Activated T-cell treated with anti-CD3 and anti-CD28 coated beads for 48 hours (primary cell): ENCODE data around the gene EPS8L3.

Experiments
- DNase-seq: peaks from one replicate; pipeline ENCODE4 v3.0.0-alpha.2; 2020; ENCODE audit warnings: low read depth

Gene EPS8L3

GRCh38 chr1:109739738-109740614 is 23.7 kb downstream of the EPS8L3 start:
- peak; percentile 76 for DNase-seq

- no peak for DNase-seq
These were observed 30.4 kb downstream of the EPS8L3 start for GRCh38 chr1:109733236-109733870.

- no peak for DNase-seq
These were observed 31.3 kb downstream of the EPS8L3 start for GRCh38 chr1:109732390-109732881.

GRCh38 chr1:109730666-109731065 is 33.1 kb downstream of the EPS8L3 start:
- DNase-seq: no peak

GRCh38 chr1:109728870-109729269 is 34.9 kb downstream of the EPS8L3 start:
- no peak for DNase-seq

- DNase-seq: no peak
These were observed 36.9 kb downstream of the EPS8L3 start for GRCh38 chr1:109726728-109727373.

GRCh38 chr1:109726007-109726406 is 37.7 kb downstream of the EPS8L3 start:
- no peak for DNase-seq

GRCh38 chr1:109725510-109725909 is 38.2 kb downstream of the EPS8L3 start:
- no peak for DNase-seq

GRCh38 chr1:109724933-109725332 is 38.8 kb downstream of the EPS8L3 start:
- DNase-seq: no peak

GRCh38 chr1:109722908-109723691 is 40.6 kb downstream of the EPS8L3 start:
- DNase-seq: no peak

GRCh38 chr1:109721971-109722370 is 41.8 kb downstream of the EPS8L3 start:
- DNase-seq: no peak

- DNase-seq: no peak
These were observed 42.7 kb downstream of the EPS8L3 start for GRCh38 chr1:109721042-109721441.

- no peak for DNase-seq
These were observed 44.3 kb downstream of the EPS8L3 start for GRCh38 chr1:109719337-109719837.

GRCh38 chr1:109718495-109718894 is 45.2 kb downstream of the EPS8L3 start:
- no peak for DNase-seq

GRCh38 chr1:109717729-109718128 is 46.0 kb downstream of the EPS8L3 start:
- no peak for DNase-seq

- DNase-seq: no peak
These were observed 47.1 kb downstream of the EPS8L3 start for GRCh38 chr1:109716570-109717090.

- no peak for DNase-seq
These were observed 47.6 kb downstream of the EPS8L3 start for GRCh38 chr1:109716121-109716520.

GRCh38 chr1:109714661-109715372 is 48.9 kb downstream of the EPS8L3 start:
- DNase-seq: no peak

GRCh38 chr1:109713636-109714035 is 50.1 kb downstream of the EPS8L3 start:
- DNase-seq: no peak

- DNase-seq: no peak
These were observed 51.3 kb downstream of the EPS8L3 start for GRCh38 chr1:109712321-109712864.
